ELR (cell line): Measurements from ENCODE around the gene RMI2.

Experiments used
- DNase-seq: peaks from one replicate; pipeline ENCODE4 v3.0.0-alpha.2; 2015; ENCODE audit warnings: low read depth

RMI2 gene

GRCh38 chr16:11384184-11384955 lies 39.1 kb downstream of the RMI2 start:
- DNase-seq, result no peak

DNA sequence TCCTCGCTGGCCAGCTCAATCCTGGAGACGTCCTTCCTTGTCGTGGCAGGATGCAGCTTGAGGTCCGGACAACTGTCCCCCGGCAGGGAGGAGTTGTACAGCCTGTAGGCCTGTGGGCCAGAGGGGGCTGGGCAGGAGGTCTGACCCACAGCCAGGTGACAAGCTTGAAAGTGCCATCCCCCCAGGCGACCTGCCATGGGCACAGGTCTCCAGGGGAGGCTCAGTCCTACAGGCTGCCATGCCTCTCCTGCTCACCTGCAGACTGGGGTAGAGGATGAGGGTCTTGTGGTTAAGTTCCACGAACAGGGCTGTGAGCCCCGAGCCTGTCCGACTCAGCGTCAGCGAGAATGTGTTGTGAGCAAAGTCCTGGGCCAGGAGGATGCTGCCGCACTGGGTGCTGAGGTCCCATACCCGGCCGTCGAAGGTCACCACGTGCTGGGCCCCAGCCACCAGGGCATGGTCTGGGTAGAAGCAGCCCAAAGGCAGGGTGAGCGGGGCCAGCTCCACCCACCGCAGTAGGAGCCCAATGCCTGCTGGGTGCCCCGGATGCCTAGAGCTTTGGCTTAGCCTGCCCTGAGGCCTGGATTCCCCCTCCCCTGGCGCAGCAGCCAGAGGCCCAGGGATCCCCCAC lies 39.8 kb downstream of the RMI2 start:
- DNase-seq, result no peak

DNA sequence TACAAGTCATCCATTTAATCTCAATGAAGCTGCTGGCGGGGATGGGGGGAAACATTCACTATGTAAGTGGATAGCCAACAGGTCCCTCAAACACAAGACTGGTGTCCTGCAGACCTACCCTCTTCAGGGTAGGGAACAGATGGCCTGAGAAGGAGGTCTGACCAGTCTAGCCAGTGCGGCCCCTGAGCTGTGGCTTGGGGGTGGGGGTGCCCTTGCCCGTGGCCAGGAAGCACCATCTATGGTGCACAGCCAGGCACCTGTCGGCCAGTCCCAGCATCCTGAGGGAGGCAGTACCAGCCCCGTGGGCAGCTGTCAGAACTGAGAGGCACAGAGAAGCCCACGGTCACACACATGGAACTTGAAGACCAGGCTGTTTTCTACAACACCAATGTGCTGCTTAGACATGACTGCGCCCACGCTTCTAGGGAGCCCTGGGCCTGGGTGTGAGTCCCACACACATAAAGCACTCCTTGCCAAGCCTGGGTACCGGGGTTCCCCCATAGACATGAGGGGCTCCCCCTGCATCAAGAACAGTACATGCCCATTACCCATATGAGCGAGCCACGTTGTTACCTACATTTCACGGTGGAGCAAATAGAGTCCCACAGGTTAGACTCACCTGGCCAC lies 40.9 kb downstream of the RMI2 start:
- DNase-seq, result no peak

DNA sequence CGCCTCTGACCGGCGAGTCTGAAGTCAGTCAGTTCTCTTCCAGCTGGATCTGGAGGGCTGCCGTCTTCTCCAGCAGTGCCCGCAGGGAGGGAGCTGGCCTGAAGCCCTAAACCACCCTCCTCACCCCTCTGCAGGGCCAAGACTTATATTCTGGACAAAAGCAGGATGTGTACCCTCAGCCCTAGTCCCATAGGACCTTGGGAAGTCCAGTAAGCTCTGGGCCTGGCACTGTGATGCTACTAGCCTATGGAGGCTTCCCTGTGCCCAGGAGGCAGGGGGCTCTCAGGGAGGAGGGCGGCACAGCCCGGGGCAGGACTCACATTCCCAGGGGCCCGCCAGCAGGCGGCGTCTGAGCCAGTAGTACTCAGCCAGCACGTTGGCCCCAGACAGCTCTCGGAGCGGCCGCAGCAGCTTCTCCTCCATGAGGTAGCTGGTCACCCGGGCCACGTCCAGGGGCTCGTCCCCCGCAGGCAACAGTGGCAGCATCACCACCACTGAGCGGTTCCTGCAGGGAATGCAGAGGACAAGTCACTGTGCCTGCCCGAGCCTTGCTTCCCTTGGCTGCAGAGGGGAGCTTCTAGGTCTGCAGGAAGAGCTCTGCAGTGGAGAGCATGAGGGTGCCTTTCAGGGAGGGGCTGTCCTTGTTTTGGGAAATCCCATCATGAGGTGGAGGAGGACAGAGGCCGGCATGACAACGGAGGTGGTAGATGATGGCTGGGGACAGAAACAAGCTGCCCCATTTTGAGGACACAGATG lies 41.7 kb downstream of the RMI2 start:
- no peak for DNase-seq

DNA sequence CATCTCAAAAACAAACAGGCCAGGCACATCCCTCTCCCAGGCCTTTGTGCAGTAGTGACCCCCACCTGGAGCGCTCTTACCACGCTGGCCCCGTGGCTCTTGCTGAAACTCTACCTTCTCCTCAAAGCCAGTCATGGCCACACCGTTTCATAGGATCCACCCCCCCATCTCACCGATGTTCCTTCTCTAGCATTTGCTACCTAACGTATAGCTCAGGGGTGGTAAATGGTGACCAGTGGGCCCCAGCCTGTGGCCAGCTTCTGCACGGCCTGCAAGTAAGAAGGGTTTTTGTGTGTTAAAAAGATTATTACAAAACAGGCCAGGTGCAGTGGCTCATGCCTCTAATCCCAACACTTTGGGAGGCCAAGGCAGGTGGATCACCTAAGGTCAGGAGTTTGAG lies 43.8 kb downstream of the RMI2 start:
- DNase-seq, result no peak

DNA sequence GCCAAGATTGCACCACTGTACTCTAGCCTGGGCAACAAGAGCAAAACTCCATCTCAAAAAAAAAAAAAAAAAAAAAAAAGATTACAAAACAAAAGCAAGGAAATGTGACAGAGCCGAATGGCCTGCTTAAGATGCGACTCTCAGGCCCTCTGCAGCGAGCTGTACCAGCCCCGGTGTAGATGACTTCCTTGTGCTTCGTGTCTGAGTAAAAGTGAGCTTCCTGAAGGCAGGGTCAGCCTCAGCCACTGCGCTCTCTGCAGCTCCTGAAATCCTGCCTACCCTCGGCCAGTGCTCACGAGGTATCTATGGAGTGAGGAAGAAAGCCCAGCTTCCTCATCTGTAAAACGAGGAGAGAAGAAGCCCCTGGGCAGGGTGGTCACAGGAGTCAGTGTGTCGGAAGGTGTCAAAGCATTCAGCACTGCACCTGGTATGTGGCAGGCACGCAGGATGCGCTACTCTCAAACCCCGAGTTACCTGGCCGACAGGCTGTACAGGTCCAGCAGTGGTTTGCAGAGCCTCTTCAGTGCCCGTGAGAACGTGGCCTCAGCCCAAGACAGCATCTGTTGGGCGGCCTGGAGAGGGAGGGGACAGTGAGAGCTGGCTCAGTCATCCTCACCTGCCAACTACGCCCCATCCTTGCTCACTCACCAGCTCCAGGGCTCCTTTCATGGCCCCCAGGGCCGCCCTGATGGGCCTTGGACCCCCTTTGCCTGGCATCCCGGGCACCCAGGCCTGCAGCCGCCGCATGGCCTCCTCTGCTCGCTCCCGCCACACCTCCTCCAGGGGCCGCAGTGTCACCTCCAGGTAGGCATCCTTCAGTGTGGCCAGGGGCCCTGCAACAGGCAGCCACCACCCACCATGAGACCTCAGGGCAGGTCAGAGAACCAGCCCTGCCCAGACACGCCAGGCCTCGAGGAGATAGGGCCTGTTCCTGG lies 44.6 kb downstream of the RMI2 start:
- DNase-seq, result no peak

DNA sequence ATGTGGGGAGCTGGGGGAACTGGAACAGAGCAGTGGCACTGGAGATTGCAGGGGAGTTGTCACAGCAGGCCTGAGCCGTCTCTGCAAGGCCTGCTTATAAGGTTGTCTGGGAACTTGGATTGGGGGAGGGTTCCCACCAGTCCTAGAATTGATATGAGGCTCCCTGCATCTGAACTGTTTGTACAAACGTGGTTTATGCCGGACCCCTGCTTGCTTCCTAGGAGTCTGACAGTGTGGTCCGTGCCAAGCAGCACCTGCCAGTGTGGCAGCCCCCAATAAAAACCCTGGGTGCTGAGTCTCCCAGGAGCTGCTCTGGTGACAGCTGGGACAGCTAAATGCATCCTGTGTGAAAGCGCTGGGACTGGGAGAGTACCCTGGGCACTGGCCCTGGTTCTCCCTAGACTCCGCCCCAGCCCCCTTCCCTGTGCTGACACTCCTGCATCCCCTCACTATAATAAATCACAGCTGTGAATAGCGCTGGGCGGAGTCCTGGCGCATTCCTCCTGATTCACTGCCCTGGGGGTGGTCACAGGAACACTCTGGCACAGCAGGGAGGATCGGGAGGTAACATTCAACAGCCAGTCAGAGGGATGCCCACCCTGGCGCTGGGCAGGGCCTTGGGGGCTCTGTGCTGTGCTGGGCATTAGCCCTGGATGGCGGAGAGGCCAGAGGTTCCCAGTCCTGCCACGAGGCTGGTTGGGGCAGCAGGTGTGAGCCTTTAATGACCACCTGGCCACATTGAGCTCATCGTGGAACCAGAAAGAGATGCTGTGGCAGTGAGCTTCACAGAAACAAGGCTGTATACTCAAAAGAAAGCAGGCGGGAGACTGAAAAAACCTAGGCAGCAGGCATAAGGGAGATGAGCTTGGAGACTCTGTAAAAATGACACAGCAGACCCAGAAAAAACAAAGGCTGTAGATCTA lies 45.6 kb downstream of the RMI2 start:
- DNase-seq, result peak; percentile 20

DNA sequence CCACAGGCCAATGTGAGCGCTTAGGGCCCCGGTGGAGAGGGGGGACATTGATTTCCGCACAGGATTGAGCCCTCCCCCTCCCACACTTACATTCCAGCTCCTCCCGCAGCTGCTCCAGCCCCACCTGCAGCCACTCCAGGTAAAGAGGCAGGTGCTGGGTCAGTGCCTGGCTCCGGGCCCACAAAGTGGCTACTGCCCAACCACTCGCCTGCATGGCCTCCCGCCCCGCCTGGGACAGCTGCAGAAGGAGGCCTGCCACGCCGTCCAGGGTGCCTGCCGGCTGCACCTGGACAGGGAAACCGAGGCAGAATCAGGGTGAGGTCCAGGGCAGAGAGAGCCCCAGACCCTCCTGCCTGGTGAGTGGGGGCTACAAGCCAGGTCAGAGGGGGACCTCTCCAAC lies 46.3 kb downstream of the RMI2 start:
- DNase-seq, result no peak

GRCh38 chr16:11392041-11392581 lies 46.9 kb downstream of the RMI2 start:
- DNase-seq, result no peak

GRCh38 chr16:11393366-11393765 lies 48.1 kb downstream of the RMI2 start:
- no peak for DNase-seq

GRCh38 chr16:11393861-11394592 lies 48.8 kb downstream of the RMI2 start:
- no peak for DNase-seq

GRCh38 chr16:11394593-11394960 lies 49.3 kb downstream of the RMI2 start:
- DNase-seq, result no peak

GRCh38 chr16:11395008-11395948 lies 50.0 kb downstream of the RMI2 start:
- no peak for DNase-seq

GRCh38 chr16:11395949-11396240 lies 50.6 kb downstream of the RMI2 start:
- DNase-seq, result no peak

GRCh38 chr16:11396241-11397048 lies 51.2 kb downstream of the RMI2 start:
- peak; percentile 71 for DNase-seq

GRCh38 chr16:11398136-11398535 lies 52.9 kb downstream of the RMI2 start:
- DNase-seq, result no peak

GRCh38 chr16:11398851-11399250 lies 53.6 kb downstream of the RMI2 start:
- no peak for DNase-seq
